SK-N-SH treated with all-trans-retinoic acid at 6 μM for 48 hours (cell line): ENCODE measurements around the gene EPN1.

Experiments used
- ATAC-seq: fragments of 200-7000 bp; cut with Tn5 transposase; 3 replicates; pipeline ENCODE4 v1.9.1; 2020; ENCODE audit warnings: mild to moderate bottlenecking, moderate library complexity
- ARNTL ChIP-seq: fragments of 450-650 bp; formaldehyde crosslinking; IDR thresholded peaks from 2 replicates; pipeline ENCODE4 v1.5.0; 2020; ENCODE audit warnings: low read depth, mild to moderate bottlenecking, moderate library complexity, borderline replicate concordance
- BACH2 ChIP-seq: fragments of 250-450 bp; sonication (Bioruptor Pico); IDR thresholded peaks from 2 replicates; pipeline ENCODE4 v1.9.0; 2021; ENCODE audit warnings: mild to moderate bottlenecking, borderline replicate concordance
- CSRNP3 ChIP-seq: fragments of 250-450 bp; sonication (Bioruptor Pico); IDR thresholded peaks from 2 replicates; pipeline ENCODE4 v1.5.1; 2021; ENCODE audit warnings: mild to moderate bottlenecking, moderate library complexity
- ESRRG ChIP-seq: fragments of 250-450 bp; sonication (Bioruptor Pico); IDR thresholded peaks from 2 replicates; pipeline ENCODE4 v1.6.1; 2021; ENCODE audit warnings: mild to moderate bottlenecking
- OSR1 ChIP-seq: fragments of 250-450 bp; sonication (Bioruptor Pico); IDR thresholded peaks from 2 replicates; pipeline ENCODE4 v1.8.0; 2022; ENCODE audit warnings: moderate library complexity, mild to moderate bottlenecking, inconsistent platforms
- POU6F1 ChIP-seq: fragments of 250-450 bp; sonication (Bioruptor Pico); IDR thresholded peaks from 2 replicates; pipeline ENCODE4 v1.8.0; 2021; ENCODE audit warnings: low read depth, mild to moderate bottlenecking, moderate library complexity, borderline replicate concordance
- PPARA ChIP-seq: fragments of 250-450 bp; sonication (Bioruptor Pico); IDR thresholded peaks from 2 replicates; pipeline ENCODE4 v1.5.0; 2020; ENCODE audit warnings: mild to moderate bottlenecking, borderline replicate concordance
- RARB ChIP-seq: fragments of 250-450 bp; sonication (Bioruptor Pico); IDR thresholded peaks from 2 replicates; pipeline ENCODE4 v1.8.0; 2021; ENCODE audit warnings: mild to moderate bottlenecking, moderate library complexity
- SNAI2 ChIP-seq: fragments of 250-450 bp; sonication (Bioruptor Pico); IDR thresholded peaks from 2 replicates; pipeline ENCODE4 v1.5.0; 2020; ENCODE audit warnings: mild to moderate bottlenecking, moderate library complexity
- TCF4 ChIP-seq: fragments of 250-450 bp; sonication (Bioruptor Pico); IDR thresholded peaks from 2 replicates; pipeline ENCODE4 v1.8.0; 2021; ENCODE audit warnings: mild to moderate bottlenecking, moderate library complexity, borderline replicate concordance
- TOX ChIP-seq: fragments of 250-450 bp; sonication (Bioruptor Pico); IDR thresholded peaks from 2 replicates; pipeline ENCODE4 v1.8.0; 2021; ENCODE audit warnings: mild to moderate bottlenecking, moderate library complexity, borderline replicate concordance
- ZC3H10 ChIP-seq: fragments of 250-450 bp; sonication (Bioruptor Pico); IDR thresholded peaks from 2 replicates; pipeline ENCODE4 v1.5.1; 2021; ENCODE audit warnings: mild to moderate bottlenecking, moderate library complexity
- ZFP3 ChIP-seq: fragments of 250-450 bp; sonication (Bioruptor Pico); IDR thresholded peaks from 2 replicates; pipeline ENCODE4 v1.5.0; 2020; ENCODE audit warnings: mild to moderate bottlenecking, moderate library complexity
- ZFP30 ChIP-seq: fragments of 450-650 bp; formaldehyde crosslinking; IDR thresholded peaks from 2 replicates; pipeline ENCODE4 v1.5.0; 2022; ENCODE audit warnings: mild to moderate bottlenecking, moderate library complexity
- ZNF565 ChIP-seq: fragments of 450-650 bp; formaldehyde crosslinking; conservative IDR thresholded peaks from 2 replicates; pipeline ENCODE4 v1.5.0; 2020; ENCODE audit warnings: low read depth, mild to moderate bottlenecking, moderate library complexity
- ZNF70 ChIP-seq: fragments of 450-650 bp; formaldehyde crosslinking; IDR thresholded peaks from 2 replicates; pipeline ENCODE4 v1.5.0; 2020; ENCODE audit warnings: mild to moderate bottlenecking, moderate library complexity
- ZNF8 ChIP-seq: fragments of 450-650 bp; formaldehyde crosslinking; IDR thresholded peaks from 2 replicates; pipeline ENCODE4 v1.5.0; 2020; ENCODE audit warnings: mild to moderate bottlenecking, moderate library complexity
- TF ChIP-seq, protein P1 (sequence below): fragments of 250-450 bp; sonication (Bioruptor Pico); IDR thresholded peaks from 2 replicates; pipeline ENCODE4 v1.5.1; 2020; ENCODE audit warnings: low read depth, mild to moderate bottlenecking, moderate library complexity
- TF ChIP-seq, protein P2 (sequence below): fragments of 250-450 bp; sonication (Bioruptor Pico); IDR thresholded peaks from 2 replicates; pipeline ENCODE4 v1.8.0; 2020; ENCODE audit warnings: mild to moderate bottlenecking, moderate library complexity, borderline replicate concordance
- TF ChIP-seq, protein P3 (sequence below): fragments of 250-450 bp; sonication (Bioruptor Pico); IDR thresholded peaks from 2 replicates; pipeline ENCODE4 v1.5.0; 2020; ENCODE audit warnings: mild to moderate bottlenecking, moderate library complexity

Gene EPN1

GRCh38 chr19:55699221-55699620 lies 24.2 kb downstream of the EPN1 start:
- TF ChIP-seq CSRNP3 (no peak), ARNTL (no peak), TCF4 (CRISPR knock-in tag) (no peak), SNAI2 (CRISPR knock-in tag) (no peak), ZC3H10 (CRISPR knock-in tag) (no peak), RARB (CRISPR knock-in tag) (no peak), ZFP30 (CRISPR knock-in tag) (no peak), BACH2 (no peak), TOX (CRISPR knock-in tag) (no peak), OSR1 (CRISPR knock-in tag) (no peak), ESRRG (CRISPR knock-in tag) (no peak), PPARA (CRISPR knock-in tag) (no peak), ZNF565 (no peak), ZNF8 (CRISPR knock-in tag) (no peak)
- TF ChIP-seq, protein P1, sequence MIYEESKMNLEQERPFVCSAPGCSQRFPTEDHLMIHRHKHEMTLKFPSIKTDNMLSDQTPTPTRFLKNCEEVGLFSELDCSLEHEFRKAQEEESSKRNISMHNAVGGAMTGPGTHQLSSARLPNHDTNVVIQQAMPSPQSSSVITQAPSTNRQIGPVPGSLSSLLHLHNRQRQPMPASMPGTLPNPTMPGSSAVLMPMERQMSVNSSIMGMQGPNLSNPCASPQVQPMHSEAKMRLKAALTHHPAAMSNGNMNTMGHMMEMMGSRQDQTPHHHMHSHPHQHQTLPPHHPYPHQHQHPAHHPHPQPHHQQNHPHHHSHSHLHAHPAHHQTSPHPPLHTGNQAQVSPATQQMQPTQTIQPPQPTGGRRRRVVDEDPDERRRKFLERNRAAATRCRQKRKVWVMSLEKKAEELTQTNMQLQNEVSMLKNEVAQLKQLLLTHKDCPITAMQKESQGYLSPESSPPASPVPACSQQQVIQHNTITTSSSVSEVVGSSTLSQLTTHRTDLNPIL (CRISPR knock-in tag), result no peak
- TF ChIP-seq, protein P2, sequence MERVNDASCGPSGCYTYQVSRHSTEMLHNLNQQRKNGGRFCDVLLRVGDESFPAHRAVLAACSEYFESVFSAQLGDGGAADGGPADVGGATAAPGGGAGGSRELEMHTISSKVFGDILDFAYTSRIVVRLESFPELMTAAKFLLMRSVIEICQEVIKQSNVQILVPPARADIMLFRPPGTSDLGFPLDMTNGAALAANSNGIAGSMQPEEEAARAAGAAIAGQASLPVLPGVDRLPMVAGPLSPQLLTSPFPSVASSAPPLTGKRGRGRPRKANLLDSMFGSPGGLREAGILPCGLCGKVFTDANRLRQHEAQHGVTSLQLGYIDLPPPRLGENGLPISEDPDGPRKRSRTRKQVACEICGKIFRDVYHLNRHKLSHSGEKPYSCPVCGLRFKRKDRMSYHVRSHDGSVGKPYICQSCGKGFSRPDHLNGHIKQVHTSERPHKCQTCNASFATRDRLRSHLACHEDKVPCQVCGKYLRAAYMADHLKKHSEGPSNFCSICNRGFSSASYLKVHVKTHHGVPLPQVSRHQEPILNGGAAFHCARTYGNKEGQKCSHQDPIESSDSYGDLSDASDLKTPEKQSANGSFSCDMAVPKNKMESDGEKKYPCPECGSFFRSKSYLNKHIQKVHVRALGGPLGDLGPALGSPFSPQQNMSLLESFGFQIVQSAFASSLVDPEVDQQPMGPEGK (CRISPR knock-in tag), result no peak
- TF ChIP-seq, protein P3, sequence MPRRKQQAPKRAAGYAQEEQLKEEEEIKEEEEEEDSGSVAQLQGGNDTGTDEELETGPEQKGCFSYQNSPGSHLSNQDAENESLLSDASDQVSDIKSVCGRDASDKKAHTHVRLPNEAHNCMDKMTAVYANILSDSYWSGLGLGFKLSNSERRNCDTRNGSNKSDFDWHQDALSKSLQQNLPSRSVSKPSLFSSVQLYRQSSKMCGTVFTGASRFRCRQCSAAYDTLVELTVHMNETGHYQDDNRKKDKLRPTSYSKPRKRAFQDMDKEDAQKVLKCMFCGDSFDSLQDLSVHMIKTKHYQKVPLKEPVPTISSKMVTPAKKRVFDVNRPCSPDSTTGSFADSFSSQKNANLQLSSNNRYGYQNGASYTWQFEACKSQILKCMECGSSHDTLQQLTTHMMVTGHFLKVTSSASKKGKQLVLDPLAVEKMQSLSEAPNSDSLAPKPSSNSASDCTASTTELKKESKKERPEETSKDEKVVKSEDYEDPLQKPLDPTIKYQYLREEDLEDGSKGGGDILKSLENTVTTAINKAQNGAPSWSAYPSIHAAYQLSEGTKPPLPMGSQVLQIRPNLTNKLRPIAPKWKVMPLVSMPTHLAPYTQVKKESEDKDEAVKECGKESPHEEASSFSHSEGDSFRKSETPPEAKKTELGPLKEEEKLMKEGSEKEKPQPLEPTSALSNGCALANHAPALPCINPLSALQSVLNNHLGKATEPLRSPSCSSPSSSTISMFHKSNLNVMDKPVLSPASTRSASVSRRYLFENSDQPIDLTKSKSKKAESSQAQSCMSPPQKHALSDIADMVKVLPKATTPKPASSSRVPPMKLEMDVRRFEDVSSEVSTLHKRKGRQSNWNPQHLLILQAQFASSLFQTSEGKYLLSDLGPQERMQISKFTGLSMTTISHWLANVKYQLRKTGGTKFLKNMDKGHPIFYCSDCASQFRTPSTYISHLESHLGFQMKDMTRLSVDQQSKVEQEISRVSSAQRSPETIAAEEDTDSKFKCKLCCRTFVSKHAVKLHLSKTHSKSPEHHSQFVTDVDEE (CRISPR knock-in tag), result no peak
- ATAC-seq, result no peak

DNA sequence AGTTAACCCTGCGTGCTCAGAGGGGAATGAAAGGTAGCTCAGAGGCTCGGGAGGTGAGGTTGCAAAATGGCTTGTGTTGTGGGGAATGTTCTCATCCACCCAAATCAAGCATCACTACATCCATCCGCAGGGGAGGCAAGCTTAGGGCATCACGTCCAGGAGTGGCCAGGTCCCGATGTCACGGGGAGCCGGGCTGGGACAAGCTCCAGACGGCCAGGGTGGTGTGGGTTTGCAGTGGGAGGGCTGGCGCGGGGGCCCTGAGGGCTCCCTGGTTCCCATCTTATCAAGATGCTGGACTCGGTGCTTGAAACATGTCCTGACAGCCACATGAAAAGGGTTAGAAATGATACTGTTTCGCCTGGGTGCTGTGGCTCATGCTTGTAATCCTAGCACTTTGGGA lies 25.8 kb downstream of the EPN1 start:
- TF ChIP-seq ZNF565 (no peak), BACH2 (no peak), PPARA (CRISPR knock-in tag) (no peak), ESRRG (CRISPR knock-in tag) (no peak), ZFP3 (CRISPR knock-in tag) (no peak), OSR1 (CRISPR knock-in tag) (no peak), ARNTL (no peak), ZC3H10 (CRISPR knock-in tag) (no peak), ZNF70 (CRISPR knock-in tag) (no peak), ZNF8 (CRISPR knock-in tag) (no peak), TCF4 (CRISPR knock-in tag) (no peak), SNAI2 (CRISPR knock-in tag) (no peak), POU6F1 (CRISPR knock-in tag) (no peak), CSRNP3 (no peak), RARB (CRISPR knock-in tag) (no peak)
- TF ChIP-seq, protein P3 (CRISPR knock-in tag), result no peak
- TF ChIP-seq, protein P1 (CRISPR knock-in tag), result no peak
- TF ChIP-seq, protein P2 (CRISPR knock-in tag), result no peak
- no peak for ATAC-seq
